GM11168 (cell line): Measurements from ENCODE around the gene SLC35D2.
"Not testable (repeated sequence)": the region's sequence is repeated elsewhere in the genome, so short reads cannot be mapped to it uniquely, and the experiment has no call there.

ENCODE experiments used
- in situ Hi-C: fragments of 300-500 bp; cut with MboI; formaldehyde crosslinking; loops from one replicate; pipeline ENCODE4 v1.12.0; 2022; ENCODE audit warnings: low sequenced_read_pairs; ENCODE audit not compliant: unreplicated experiment

SLC35D2 gene

GRCh38 chr9:96362119-96362518 is 21.4 kb downstream of the SLC35D2 start:
- in situ Hi-C loops: not testable (repeated sequence)

GRCh38 chr9:96361668-96362067 is 21.8 kb downstream of the SLC35D2 start:
- in situ Hi-C loops: no loop called here

- in situ Hi-C loops: no loop called here
Observed at GRCh38 chr9:96360976-96361375, 22.5 kb downstream of the SLC35D2 start.

- in situ Hi-C loops: not testable (repeated sequence)
Observed at GRCh38 chr9:96360523-96360922, 23.0 kb downstream of the SLC35D2 start.

GRCh38 chr9:96350866-96351265 is 32.6 kb downstream of the SLC35D2 start:
- in situ Hi-C loops: no loop called here

GRCh38 chr9:96348261-96348660 is 35.2 kb downstream of the SLC35D2 start:
- in situ Hi-C loops: no loop called here

GRCh38 chr9:96345551-96345950 is 38.0 kb downstream of the SLC35D2 start:
- in situ Hi-C loops: no loop called here

GRCh38 chr9:96344458-96345180 is 38.9 kb downstream of the SLC35D2 start:
- in situ Hi-C loops: no loop called here

GRCh38 chr9:96343515-96344360 is 39.8 kb downstream of the SLC35D2 start:
- in situ Hi-C loops: no loop called here

- in situ Hi-C loops: no loop called here
Observed at GRCh38 chr9:96342571-96343245, 40.8 kb downstream of the SLC35D2 start.

- in situ Hi-C loops: no loop called here
Observed at GRCh38 chr9:96340707-96341106, 42.8 kb downstream of the SLC35D2 start.

GRCh38 chr9:96338299-96338698 is 45.2 kb downstream of the SLC35D2 start:
- in situ Hi-C loops: loop anchor here (5.0 kb wide), 1 partner anchor 314 kb away; no protein-coding TSS in a partner anchor

- in situ Hi-C loops: no loop called here
Observed at GRCh38 chr9:96333958-96334357, 49.6 kb downstream of the SLC35D2 start.

- in situ Hi-C loops: no loop called here
Observed at GRCh38 chr9:96331236-96331947, 52.1 kb downstream of the SLC35D2 start.

- in situ Hi-C loops: no loop called here
Observed at GRCh38 chr9:96327694-96328352, 55.7 kb downstream of the SLC35D2 start.

GRCh38 chr9:96323169-96323568 is 60.3 kb downstream of the SLC35D2 start:
- in situ Hi-C loops: no loop called here

- in situ Hi-C loops: not testable (repeated sequence)
Observed at GRCh38 chr9:96322736-96323135, 60.8 kb downstream of the SLC35D2 start.

GRCh38 chr9:96322210-96322609 is 61.3 kb downstream of the SLC35D2 start:
- in situ Hi-C loops: not testable (repeated sequence)

GRCh38 chr9:96321515-96321914 is 62.0 kb downstream of the SLC35D2 start:
- in situ Hi-C loops: no loop called here
